OCI-LY1 (cell line): ENCODE data around the gene CRTAC1.

ENCODE experiments used
- EZH2 ChIP-seq: fragments of 200-600 bp; sonication (generic), shearing (Covaris generic); IDR thresholded peaks from 2 replicates; pipeline ENCODE4 v1.8.0; 2017; ENCODE audit warnings: borderline replicate concordance, mixed run types, mild to moderate bottlenecking, antibody characterized with exemption, low read length, moderate library complexity, mixed read lengths
- TF ChIP-seq, protein P1 (sequence below): fragments of 200-600 bp; sonication (generic), shearing (Covaris generic); IDR thresholded peaks from 2 replicates; pipeline ENCODE4 v1.5.1; 2017; ENCODE audit warnings: mild to moderate bottlenecking, antibody characterized with exemption, low read length, moderate library complexity, mixed read lengths

GRCh38 chr10:97892506-97892905 lies 137.9 kb downstream of the CRTAC1 start:
- TF ChIP-seq, protein P1, sequence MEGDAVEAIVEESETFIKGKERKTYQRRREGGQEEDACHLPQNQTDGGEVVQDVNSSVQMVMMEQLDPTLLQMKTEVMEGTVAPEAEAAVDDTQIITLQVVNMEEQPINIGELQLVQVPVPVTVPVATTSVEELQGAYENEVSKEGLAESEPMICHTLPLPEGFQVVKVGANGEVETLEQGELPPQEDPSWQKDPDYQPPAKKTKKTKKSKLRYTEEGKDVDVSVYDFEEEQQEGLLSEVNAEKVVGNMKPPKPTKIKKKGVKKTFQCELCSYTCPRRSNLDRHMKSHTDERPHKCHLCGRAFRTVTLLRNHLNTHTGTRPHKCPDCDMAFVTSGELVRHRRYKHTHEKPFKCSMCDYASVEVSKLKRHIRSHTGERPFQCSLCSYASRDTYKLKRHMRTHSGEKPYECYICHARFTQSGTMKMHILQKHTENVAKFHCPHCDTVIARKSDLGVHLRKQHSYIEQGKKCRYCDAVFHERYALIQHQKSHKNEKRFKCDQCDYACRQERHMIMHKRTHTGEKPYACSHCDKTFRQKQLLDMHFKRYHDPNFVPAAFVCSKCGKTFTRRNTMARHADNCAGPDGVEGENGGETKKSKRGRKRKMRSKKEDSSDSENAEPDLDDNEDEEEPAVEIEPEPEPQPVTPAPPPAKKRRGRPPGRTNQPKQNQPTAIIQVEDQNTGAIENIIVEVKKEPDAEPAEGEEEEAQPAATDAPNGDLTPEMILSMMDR = no peak
- TF ChIP-seq EZH2 = no peak
